HG03039 (cell line): Measurements from ENCODE around the gene CHST12.

Experiments
- ATAC-seq: cut with Tn5 transposase; IDR thresholded peaks from one replicate; pipeline ENCODE4 v1.9.1; 2021; ENCODE audit warnings: mild to moderate bottlenecking, moderate library complexity; ENCODE audit not compliant: unreplicated experiment

CHST12 gene

DNA sequence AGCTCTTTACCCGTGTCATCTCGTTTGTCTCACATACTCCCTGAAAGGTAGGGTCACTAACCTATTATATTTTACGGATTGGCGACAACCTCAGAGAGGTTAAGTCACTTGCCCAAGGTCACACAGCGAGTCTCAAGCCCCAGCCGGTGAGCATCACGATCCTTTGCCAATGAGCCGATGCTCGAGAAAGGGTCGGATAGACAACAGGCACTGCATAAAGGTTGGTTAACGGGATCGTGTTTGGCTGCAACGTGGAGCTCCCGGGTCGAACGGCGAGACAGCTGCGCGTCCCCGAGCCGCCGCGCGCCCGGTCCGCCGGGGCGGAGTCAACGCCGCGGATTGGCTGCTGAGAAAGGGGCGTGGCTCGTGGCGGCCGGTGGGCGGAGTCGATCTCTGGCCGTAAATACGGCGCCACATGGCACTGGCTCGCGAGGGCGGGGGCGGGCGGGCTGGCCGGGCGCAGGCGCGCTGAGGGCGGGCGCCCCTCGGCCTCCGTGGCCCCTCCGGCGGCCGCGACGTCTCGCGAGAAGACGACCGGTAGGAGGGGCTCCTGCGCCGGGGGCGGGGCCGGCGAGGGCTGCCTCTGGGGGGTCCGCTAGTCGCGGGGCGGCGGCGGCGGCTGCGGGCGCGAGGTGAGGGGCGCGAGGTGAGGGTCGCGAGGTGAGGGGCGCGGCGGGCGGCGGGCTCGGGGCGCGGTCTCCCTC lies at the start of gene CHST12:
Gene CHST12, plus strand, starts transcription at position 598 of the 704 bp plus-strand sequence. CDS start 29,029 bp downstream, outside the sequence.
- ATAC-seq = peak; percentile 45

DNA sequence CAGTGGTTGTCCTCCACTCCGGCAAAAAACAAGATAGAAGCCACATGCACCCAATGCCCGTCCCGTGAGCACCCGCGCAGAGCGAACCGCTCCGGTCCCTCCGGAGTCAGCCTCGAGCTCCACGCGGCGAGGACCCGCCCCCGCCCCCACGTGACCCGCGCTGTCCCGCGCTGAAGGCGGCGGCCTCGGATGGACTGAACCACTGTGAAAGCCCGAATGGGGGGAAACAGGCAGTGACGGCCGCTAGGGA lies 49.5 kb upstream of the CHST12 start:
- ATAC-seq = peak; percentile 50

- ATAC-seq = peak; percentile 74
Measured at GRCh38 chr7:2354186-2354938, 49.0 kb upstream of the CHST12 start, which contains the start of gene EIF3B. TSS of gene EIF3B (plus strand) at chr7:2354827. CDS start at chr7:2354922, 95 bp downstream.

GRCh38 chr7:2354939-2355704 lies 48.3 kb upstream of the CHST12 start:
- peak; percentile 11 for ATAC-seq

DNA sequence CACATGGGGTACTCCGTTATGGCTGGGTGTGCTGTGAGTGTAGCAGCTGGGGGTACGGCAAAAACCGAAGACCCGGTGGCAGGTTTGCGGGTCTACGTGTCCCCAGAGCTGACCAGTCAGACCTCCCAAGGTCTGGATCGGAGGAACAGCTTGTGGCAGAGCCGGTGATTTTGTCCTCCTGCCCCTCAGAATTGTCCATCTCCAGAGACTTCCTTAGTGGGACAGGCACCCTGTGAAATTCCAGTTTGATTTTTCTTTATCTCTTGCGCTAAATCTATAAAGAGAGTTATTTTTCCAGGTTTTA lies 47.8 kb upstream of the CHST12 start:
- no peak for ATAC-seq

DNA sequence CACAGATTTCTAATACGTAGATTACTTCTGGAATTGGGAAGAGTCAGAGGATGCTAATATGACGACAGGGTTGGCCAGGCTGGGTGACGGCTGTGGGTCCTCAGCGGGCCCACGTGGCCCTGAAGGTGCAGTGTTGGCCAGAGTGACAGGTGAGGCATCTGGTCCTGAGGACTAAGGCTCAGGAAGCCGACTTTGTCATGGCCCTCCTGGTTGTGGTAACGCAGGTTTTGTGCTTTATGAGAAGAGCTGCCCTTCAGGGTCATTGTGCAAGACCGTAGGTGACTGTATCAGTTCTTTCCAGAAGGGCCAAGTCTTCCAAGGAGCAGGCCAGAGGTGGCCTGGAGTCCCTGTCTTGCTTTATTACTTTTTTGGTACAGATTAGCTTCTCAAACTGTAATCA lies 46.2 kb upstream of the CHST12 start:
- ATAC-seq = no peak

DNA sequence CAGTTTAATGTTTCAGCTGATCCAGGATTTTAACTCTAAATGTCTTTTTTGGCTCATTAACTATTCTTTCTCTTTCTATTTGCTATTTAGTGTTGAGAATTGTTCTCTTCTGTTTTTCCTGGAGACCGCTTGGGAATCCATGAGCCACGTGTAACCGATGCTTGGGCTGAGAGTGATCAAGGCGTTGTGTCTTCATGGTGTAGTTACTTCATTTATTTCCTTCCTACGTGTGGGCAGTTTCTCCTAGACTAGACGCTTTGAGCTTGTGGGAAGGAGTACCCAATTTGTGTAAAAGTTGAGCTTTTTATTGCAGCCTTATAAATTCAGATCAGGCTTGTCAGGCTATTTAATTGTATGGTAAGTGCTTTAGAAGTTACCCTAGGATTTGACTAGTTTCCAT lies 45.8 kb upstream of the CHST12 start:
- ATAC-seq = no peak

- ATAC-seq = no peak
Measured at GRCh38 chr7:2358968-2359527, 44.4 kb upstream of the CHST12 start.

- ATAC-seq = no peak
Measured at GRCh38 chr7:2359610-2360009, 43.8 kb upstream of the CHST12 start.

DNA sequence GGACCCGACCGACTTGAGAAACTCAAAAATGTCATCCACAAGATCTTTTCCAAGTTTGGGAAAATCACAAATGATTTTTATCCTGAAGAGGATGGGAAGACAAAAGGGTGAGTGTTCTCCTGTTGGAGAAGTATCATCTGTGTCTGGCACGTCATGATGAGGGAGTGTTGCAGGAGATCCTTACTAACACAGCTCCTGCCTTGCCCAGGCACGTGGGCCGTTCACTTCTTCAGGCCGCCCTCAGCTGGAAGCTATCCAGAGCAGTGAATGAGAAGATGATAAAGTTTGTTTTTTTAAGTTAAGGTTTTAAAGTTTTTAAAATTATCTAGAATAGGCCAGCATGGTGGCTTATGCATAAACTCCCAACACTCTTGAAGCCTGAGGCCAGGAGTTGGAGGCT lies 42.6 kb upstream of the CHST12 start:
- ATAC-seq = no peak

GRCh38 chr7:2362385-2363088 lies 40.9 kb upstream of the CHST12 start:
- ATAC-seq = no peak

GRCh38 chr7:2369139-2369538 lies 34.3 kb upstream of the CHST12 start:
- ATAC-seq = no peak

GRCh38 chr7:2371329-2371728 lies 32.1 kb upstream of the CHST12 start:
- ATAC-seq = no peak

DNA sequence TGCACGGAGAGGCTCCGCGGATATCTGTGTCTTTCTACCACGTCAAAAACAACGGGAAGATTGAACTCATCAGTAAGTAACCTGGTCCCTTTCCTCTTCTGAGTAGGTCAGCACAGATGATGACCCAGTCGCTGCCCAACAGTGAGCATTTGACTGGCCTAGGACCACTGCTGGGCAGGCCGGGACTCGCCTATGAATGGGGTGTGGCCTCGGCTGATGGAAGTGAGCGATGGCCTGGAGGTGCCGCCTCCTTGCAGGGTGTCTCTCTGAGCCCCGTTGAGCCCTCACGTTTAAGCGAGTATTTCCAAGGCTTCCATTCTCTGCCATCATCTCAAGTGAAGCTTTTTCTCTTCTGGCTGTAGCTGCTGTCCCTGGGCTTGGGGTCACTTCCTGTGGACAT lies 30.7 kb upstream of the CHST12 start:
- no peak for ATAC-seq

DNA sequence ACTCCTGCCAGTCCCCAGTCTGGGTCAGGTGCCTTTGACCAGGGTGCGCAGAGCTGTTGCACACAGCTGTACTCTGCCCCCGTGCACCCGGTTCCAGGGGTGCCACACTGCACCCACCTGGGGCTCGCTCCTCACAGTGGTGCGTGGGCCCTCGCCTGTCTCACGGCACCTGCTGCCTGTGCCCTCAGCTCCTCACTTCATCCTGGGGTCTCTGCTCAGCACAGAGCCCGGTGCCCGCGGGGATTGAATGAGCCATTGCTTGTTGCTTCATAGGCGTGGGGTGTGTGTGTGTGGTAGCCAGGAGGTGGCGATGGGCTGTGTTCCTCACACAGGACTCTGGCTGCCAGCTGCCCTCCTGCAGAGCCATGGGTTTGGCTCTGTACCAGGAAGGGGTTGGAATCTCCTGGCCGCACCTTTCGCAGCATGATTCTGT lies 30.3 kb upstream of the CHST12 start:
- ATAC-seq = no peak

DNA sequence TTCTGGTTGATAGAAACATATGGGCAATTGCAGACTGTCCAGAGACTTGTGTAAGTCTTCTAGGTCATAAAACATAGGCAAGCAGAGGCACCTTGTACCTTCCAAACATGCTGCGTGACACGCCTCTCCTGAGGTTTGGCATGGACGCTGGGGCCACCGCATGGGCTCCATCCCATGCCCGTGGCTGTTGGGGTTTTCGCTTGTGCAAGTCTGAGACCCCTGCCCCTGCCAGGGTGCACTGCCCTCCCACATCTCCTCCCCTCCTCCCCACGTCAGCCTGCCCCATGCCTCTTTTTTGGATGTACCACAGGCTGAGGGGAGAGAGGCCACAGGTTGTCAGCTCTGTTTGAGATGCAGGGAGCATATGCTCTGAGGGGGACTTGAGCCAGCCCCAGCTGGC lies 29.8 kb upstream of the CHST12 start:
- ATAC-seq = no peak

GRCh38 chr7:2374401-2374800 lies 29.0 kb upstream of the CHST12 start:
- no peak for ATAC-seq

DNA sequence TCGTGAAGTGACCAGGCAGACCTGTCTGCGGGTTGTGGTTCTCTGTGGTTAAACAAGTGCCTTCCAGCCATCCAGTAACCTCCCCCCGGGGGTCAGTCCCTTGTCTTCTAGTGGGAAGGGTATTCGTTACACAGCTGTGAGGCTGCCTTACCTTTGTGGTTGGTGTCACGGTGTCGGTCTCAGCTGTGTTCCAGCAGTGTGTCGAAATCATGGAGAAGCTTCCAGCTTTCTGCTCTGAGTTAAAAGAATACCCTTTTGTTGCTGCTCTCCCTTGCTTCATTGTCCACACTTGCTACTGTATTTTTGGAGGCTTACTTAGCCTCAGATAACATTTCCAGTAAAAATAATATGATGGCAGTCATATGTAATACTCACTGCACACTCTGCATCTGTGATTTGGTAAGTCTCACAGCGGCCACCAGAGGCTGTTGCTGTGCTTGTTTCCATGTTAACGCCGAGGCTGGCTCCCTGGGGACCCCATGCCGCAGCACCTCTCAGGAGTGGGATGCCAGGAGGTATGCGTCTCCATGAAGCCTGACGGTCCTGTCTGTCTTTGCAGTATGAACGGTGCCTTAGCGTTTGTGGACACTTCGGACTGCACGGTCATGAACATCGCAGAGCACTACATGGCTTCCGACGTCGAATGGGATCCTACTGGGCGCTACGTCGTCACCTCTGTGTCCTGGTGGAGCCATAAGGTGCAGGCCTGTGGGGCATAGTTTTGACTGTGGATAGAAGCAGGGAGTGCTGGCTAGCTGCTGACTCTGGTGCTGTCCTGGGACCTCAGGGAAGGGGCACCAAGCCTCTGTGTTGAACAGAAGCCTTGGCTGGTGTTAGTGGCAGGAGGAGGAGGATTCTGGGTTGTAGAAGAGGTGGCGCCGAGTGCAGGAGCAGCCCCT lies 28.3 kb upstream of the CHST12 start:
- ATAC-seq = no peak

- ATAC-seq = no peak
Measured at GRCh38 chr7:2376351-2377154, 26.9 kb upstream of the CHST12 start.
